Stimulated activated CD4-positive, alpha-beta T cell treated with anti-CD3 and anti-CD28 coated beads, Interleukin-4, amount 100 ng/mL, for 24 hours (primary cell): ENCODE results near the gene MSL3B.

ENCODE experiments used
- DNase-seq: peaks from one replicate; pipeline ENCODE4 v3.0.0-alpha.2; 2020

MSL3B gene

DNA sequence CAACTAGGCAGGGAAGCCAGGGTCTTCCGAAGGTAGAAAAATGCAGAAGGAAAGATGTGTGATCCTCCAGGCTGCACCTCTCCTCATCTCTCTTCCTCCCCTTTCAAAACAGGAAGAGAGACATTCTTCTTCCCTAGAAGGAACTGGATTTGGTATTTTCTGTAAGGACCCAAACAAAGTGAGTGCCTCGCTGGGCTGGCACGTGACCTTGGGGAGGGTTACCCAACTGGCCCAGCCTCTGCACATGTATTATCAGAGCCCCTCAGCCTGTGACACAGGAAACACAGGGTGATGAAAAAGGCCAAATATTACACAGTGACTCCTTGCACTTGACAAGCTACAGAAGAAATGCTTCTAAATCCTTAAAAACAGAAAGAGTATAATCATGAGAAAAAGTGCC is 16.1 kb downstream of the MSL3B start:
- DNase-seq: no peak

DNA sequence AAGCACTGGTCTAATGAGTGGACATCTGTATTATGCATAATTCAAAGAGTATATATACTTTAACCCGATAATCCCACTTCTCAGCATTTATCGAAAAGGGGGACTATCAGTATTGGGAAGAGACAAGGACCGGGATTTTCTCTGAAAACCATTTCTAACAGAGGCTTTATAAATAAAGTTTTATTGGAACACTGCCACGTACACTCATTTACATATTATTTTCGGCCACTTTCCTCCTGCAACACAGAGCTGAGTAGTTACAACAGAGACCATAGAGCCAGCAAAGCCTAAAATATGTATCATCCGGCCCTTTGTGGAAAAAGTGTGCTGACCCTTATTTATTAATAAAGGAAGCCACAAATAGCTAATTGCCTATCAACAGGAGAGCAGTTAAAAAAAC is 17.0 kb downstream of the MSL3B start:
- no peak for DNase-seq

GRCh38 chr2:233850745-233851144 is 17.4 kb downstream of the MSL3B start:
- no peak for DNase-seq

DNA sequence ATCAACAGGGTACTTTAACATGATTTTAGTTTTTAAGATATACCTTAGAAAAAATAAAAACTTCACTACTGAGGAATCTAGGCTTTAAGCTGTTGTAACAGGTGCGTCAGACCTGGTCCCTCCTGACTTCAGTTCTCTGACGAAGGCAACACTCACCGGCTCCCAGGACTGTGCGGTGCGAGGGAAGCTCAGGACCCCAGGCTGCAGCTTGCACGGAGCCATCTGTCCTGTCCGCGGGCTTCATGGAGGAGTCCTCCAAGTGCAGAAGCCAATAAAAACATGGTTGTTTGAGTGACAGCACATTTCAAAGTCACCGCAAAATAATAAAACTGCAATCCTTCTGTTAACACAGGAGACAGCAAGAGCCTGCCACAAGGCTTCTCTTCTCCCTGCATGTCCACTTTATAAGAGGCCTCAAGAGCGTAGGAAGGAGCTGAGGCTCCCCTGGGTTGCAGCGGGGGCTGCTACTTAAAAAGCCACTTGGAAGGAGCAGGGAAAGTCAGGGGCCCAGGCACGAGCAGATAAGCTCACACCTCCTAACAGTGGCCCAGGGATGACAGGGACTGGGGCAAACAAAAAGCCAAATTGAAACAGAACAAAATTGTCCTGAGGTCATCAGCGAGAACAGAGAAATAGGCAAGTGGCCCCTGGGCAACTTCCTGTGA is 18.4 kb downstream of the MSL3B start:
- no peak for DNase-seq

- DNase-seq: no peak
These were observed 19.9 kb downstream of the MSL3B start for GRCh38 chr2:233848276-233848675.

DNA sequence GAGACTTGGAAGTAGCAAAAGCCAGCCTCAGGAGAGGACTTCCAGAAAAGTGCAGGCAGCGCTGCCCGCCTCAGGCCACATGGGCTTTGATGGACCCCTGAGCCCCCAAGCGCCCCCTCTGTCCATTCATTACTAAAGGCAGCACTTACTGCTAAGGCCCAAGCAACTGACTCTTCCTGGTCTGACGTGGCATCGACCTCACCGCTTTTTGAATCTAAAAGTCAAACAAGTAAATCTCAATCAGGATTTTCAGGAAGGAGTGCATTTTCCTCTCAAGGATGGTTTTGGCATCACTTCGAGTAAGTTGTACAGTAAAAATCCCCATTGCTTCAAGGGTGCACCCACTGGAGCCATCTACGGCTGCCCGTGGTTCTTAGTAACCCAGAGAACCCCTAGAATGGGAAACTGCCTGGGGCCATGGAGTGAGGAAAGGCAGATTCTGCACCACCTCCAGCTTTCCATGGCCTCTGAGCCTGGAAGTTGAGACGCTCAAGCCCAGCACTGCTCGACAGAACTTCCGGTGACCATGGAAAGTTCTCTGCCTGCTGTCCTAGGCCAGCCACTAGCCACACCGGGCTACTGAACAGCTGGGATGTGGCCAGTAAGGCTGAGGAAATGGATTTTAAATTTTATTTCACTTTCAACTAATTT is 20.8 kb downstream of the MSL3B start:
- DNase-seq: no peak

GRCh38 chr2:233846387-233847247 is 21.6 kb downstream of the MSL3B start:
- DNase-seq: no peak

DNA sequence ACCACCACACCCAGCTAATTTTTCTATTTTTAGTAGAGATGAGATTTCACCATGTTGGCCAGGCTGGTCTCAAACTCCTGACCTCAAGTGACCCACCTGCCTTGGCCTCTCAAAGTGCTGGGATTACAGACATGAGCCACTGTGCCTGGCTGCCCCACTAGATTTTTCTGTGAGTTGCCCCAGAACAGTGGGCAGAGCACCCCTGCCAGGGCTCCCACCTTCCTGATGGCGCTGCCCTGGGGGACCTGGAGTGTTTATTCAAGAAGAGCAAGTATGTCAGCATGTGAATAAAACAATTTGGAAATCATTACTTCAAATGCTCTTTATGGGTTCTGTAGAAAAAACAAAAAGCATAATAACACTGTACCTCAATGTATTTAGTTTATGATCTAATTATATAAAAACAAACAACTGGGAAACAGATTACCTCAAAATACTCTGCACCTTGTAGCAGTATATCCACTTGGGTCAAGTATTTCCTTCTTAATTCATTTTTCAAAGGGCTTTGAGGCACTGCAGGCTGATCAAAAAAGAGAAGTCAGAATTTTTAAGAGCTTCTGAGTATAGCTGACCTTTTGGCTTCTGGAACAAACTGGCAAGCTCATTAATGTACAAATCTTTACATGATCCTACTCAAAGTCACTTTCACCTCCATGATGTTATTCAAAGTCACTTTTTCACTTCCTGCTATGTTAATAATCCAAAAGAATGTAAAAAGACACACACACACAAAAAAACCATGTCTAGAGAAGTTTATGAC is 22.7 kb downstream of the MSL3B start:
- DNase-seq: no peak

DNA sequence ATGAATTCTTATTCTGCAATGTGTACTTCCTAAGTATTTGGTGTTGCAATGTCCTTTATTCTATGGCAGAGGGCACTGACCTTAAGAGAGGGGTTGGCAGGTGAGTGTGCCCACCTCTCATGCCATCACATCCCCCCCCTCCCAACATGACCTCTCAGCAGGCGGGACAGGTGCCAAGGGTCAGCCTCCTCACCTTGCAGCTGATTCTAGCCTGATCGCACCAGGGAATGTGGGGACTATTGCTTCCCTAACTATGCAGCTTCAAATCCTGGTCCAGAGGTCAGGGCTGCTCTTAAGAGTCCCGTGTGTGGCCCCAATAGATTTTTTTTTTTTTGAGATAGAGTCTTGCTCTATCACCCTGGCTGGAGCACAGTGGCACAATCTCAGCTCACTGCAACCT is 23.4 kb downstream of the MSL3B start:
- DNase-seq: no peak

- no peak for DNase-seq
These were observed 23.9 kb downstream of the MSL3B start for GRCh38 chr2:233844064-233844807.

DNA sequence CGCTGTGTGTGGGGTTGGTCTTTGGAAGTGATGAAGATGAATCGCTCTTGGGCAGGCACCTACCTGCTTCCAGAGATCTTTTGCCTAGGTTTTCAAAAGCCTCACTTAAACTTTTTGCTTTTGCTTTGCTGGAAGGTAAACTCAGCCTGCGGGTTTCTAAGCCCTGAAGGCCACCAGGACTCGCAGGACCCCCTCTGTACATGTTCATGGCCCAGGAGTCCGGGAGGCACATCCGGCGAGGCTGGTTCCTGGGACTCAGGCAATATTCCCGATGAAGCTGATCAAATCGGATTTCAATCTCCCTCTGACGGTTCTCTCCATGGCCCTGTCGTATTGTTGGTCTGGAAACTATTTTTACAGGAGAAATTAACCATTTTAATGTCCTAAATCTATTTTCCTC is 27.0 kb downstream of the MSL3B start:
- no peak for DNase-seq

GRCh38 chr2:233840520-233840919 is 27.7 kb downstream of the MSL3B start:
- DNase-seq: no peak

DNA sequence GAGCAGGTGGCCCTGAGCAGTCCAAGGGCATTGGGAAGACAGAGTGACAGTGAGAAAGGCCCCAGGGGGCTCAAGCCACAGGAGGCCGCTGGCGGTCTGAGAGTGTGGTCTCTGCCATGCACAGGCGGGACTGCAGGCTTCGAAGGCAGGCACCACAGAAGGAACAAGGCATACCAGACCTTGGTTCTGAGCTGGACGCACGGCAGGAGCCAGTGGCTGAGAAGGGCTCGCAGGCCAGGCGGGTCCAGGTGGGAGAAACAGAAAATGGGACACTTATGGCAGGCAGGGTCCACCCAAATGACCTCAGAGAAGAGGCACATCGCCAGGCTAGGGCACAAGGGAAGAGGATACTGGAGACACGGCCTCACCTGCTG is 28.8 kb downstream of the MSL3B start:
- no peak for DNase-seq

- DNase-seq: no peak
These were observed 29.3 kb downstream of the MSL3B start for GRCh38 chr2:233838726-233839446.

DNA sequence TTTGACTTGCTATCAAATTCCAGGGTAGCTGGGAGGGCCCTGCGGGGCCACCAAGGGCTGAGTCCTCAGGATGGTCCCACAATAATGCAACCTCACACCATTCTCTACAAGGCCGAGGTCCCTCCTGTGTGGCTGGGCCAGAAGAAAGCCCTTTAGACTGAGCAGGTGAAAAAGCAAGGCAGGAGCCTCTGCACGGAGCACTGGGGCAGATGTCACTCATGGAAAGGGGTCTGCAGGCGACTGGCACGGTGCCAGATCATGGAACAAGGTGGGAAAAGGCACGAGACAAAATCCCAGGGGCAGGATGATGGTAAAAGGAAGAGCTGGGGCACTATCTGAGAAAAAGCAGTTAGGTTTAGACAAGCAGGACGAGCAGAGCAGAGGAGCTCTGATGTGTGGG is 29.9 kb downstream of the MSL3B start:
- DNase-seq: no peak

- DNase-seq: no peak
These were observed 30.4 kb downstream of the MSL3B start for GRCh38 chr2:233837694-233838229.

- no peak for DNase-seq
These were observed 31.8 kb downstream of the MSL3B start for GRCh38 chr2:233836359-233836758.

GRCh38 chr2:233835230-233836186 is 32.7 kb downstream of the MSL3B start:
- no peak for DNase-seq

DNA sequence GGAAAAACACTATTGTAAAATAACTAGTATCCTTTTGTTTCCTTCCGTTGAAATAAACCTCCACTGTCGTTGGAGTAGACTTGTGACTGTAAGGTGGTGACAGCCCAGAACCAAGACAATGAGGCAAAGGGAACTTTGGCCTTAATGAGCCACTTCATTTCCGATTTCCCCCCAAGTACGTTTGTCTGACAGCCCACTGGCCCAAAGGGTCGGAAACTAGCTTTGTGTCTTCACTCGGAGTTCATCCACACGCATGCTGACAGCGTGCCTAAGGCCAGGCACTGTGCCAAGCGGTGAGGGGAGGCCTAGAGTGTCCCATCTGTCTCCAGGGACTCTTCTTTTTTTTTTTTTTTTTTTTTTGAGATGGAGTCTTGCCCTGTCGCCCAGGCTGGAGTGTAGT is 34.8 kb downstream of the MSL3B start:
- no peak for DNase-seq

- DNase-seq: no peak
These were observed 35.3 kb downstream of the MSL3B start for GRCh38 chr2:233832869-233833311.
